ENCODE data around the gene ASIC5.
"Not testable (repeated sequence)": the region's sequence is repeated elsewhere in the genome, so short reads cannot be mapped to it uniquely, and the experiment has no call there.

ASIC5 gene

GRCh38 chr4:155866177-155866576, at the start of gene ASIC5:
Gene ASIC5, minus strand, starts transcription at chr4:155866277. Its CDS starts 51 bp downstream, at chr4:155866226.
- DNase-seq (ENCODE audit: low read depth in 2 of 2) = no peak

GRCh38 chr4:155914782-155915181, 48.7 kb upstream of the ASIC5 start:
- DNase-seq (ENCODE audit: low read depth in 2 of 2) = no peak

- no peak for DNase-seq (ENCODE audit: low read depth in 2 of 2)
Observed at GRCh38 chr4:155911905-155912304, 45.8 kb upstream of the ASIC5 start.

DNA sequence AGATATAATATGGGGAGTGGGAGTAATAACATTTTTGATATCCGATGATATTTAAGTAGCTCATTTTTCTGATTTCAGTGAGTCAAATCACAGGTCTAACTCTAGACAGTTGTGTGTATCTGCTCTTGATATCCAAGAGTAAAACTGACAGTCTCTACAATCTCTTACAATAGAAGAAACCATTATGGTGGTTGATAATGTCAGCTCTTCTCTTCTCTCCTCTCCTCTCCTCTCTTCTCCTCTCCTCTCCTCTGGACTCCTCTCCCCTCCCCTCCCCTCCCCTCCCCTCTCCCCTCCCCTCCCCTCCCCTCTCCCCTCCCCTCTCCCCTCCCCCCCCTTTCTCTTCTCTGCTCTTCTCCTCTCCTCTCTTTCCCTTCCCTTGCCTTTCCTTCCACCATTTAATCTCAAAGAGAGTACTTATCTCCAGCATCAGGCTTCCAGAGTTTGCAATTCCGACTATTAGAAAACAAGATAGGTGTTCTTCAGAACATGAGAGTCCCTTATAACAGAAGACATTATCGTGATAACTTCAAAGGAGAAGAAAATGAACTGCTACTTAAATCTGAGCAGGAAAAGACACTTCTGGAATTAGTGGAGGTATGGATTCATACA, 43.6 kb upstream of the ASIC5 start:
- DNase-seq (ENCODE audit: low read depth in 2 of 2) = no peak

GRCh38 chr4:155908187-155909139, 42.4 kb upstream of the ASIC5 start:
- no peak for DNase-seq (ENCODE audit: low read depth in 2 of 2)

- DNase-seq (ENCODE audit: low read depth in 2 of 2) = no peak
Observed at GRCh38 chr4:155907556-155907955, 41.5 kb upstream of the ASIC5 start.

- no peak for DNase-seq (ENCODE audit: low read depth in 2 of 2)
Observed at GRCh38 chr4:155906554-155907247, 40.6 kb upstream of the ASIC5 start.

DNA sequence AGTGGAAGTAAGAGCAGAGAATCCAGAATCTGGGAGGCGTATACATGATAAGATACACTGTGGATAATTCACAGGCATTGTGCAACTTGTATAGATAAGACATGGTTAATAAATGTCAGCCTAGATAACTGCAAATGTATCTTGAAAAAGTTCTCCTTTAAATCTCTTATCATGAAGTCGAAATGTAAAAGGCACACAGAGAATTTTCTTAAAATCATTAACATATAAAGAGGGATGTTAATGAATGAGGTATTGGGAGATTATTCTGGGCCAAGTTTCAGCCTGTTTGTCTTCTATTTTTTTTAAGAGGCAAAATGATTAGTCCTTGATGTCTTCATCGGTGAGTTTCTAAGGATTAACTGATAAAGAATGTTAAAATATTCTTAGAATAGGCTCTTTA, 38.3 kb upstream of the ASIC5 start:
- DNase-seq (ENCODE audit: low read depth in 2 of 2) = no peak

DNA sequence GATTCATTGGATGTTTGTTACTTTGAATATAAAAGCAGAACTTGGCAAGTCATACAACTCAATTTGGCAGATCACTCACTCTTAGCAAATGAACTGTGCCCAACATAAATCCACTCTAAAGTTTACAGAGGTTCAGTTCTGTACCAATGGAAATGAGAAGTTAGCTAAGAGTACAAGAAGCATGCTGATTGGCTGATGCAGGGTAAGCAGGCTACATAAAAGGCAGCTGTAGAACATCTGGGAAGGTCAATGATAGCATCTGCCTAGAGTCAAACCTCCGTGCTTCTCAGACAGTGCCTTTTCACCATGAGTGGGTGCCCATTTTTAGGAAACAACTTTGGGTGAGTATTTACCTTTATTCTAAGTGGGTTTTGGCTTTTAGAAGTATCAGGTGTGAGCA, 37.4 kb upstream of the ASIC5 start, which contains the start of gene TDO2:
TDO2 (plus strand) TSS at position 244 of the 400 bp plus-strand sequence; CDS start at position 307, 63 bp downstream.
- DNase-seq (ENCODE audit: low read depth in 2 of 2) = no peak

GRCh38 chr4:155901013-155901412, 34.9 kb upstream of the ASIC5 start:
- no peak for DNase-seq (ENCODE audit: low read depth in 2 of 2)

DNA sequence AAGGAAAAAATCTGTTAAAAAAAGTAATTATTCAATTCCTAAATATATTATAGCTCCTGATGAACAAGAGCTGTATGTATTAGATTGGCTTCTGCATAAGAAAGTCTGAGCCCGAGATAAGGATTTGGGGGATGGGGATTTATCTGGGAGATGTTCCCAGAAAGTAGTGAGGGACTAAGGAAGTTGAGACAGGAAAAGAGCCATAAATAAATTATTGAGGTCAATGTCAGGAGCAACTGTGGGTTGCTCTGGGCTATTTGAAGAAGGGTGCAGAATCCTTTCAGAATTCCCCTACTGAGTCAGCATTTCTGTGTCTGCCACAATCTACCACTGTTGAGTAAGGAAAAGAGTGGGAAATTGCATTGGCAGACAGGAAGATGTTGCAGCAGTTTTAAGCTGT, 34.3 kb upstream of the ASIC5 start:
- DNase-seq (ENCODE audit: low read depth in 2 of 2) = no peak

DNA sequence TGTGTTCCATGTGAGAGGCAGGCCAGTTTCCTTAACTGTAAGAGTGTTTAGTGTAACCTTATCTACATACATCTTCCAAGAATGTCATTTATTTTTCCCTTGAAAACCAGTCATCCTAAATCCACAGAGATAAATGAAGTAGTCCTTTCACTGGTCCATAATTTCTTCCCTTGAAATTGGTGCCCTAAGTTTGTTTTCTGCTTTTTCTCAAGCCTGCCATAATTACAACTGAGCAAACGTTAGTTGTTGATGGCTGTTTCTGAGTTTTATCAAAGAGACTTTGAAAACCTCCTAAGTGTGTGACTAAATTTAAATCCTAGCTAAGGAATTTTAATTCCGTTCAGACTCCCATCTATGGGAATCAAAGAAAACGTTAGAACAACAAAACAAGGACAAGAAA, 33.8 kb upstream of the ASIC5 start:
- no peak for DNase-seq (ENCODE audit: low read depth in 2 of 2)

DNA sequence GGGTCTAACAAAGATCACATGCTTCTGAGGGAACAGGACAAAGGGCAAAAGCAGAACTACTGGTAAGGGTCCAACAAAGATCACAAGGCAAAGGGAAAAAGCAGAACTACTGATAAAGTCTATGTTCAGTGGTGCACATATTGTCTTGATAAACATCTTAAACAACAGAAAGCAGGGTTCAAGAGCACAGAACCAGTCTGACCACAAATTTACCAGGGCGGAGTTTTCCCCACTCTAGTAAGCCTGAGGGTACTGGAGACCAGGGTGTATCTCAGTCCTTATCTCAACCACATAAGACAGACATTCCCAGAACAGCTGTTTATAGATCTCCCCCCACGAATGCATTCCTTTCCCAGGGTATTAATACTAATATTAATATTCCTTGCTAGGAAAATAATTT, 32.3 kb upstream of the ASIC5 start:
- not testable (repeated sequence) for DNase-seq (ENCODE audit: low read depth in 2 of 2)

DNA sequence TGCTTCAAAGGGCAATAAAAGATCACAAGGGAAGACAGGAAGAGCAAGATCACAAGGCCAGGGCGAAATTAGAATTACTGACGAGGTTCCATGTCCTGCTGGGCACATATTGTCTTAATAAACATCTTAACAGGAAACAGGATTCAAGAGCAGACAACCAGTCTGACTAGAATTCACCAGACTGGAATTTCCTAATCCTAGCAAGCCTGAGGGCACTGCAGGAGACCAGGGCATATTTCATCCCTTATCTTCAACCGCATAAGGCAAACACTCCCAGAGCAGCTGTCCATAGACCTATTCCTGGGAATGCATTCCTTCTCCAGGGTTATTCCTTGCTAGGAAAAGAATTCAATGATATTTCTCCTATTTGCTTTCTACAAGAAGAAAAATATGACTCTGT, 25.0 kb upstream of the ASIC5 start:
- DNase-seq (ENCODE audit: low read depth in 2 of 2) = no peak

- no peak for DNase-seq (ENCODE audit: low read depth in 2 of 2)
Observed at GRCh38 chr4:155889946-155890345, 23.9 kb upstream of the ASIC5 start.

GRCh38 chr4:155889031-155889793, 23.1 kb upstream of the ASIC5 start:
- no peak for DNase-seq (ENCODE audit: low read depth in 2 of 2)

- no peak for DNase-seq (ENCODE audit: low read depth in 2 of 2)
Observed at GRCh38 chr4:155887847-155888570, 21.9 kb upstream of the ASIC5 start.

GRCh38 chr4:155887045-155887444, 21.0 kb upstream of the ASIC5 start:
- no peak for DNase-seq (ENCODE audit: low read depth in 2 of 2)

DNA sequence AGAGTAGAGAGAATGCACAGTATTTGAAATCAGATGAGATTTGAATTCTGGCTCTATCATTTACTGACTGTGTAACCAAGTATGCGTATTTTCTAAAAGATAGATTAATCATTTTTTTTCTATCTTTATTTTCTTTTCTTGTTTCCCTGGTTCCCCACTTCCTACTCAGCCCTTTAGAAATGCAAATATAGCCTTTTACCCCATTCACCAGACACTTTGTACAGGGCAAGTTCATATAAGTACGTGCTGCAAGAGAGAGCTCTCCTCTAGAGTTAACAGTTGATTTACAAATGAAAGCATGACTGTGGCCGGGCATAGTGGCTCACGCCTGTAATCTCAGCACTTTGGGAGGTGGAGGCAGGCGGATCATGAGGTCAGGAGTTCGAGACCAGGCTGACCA, 19.6 kb upstream of the ASIC5 start:
- DNase-seq (ENCODE audit: low read depth in 2 of 2) = no peak

DNA sequence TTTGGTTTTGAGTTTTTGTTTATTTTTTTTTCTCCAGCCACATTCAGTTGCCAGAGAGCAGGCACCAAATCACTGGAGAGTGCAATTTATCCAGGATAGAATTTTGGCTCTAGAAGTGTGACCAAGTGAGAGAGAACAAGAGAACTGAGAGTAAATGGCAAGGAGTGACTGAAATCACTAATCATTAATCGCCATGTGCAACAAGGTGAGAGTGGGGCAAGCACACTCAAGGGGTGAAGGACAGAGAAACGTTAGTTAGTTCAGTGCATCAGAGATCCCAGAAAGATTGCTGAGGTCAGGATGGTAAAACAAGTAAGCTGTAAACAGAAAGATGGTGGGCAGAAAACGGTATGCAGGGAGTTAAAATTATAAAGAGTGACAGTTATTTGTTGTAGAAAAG, 17.8 kb upstream of the ASIC5 start:
- DNase-seq (ENCODE audit: low read depth in 2 of 2) = no peak

- no peak for DNase-seq (ENCODE audit: low read depth in 2 of 2)
Observed at GRCh38 chr4:155881555-155881954, 15.5 kb upstream of the ASIC5 start.

All from stimulated activated CD8-positive, alpha-beta memory T cell treated with anti-CD3 and anti-CD28 coated beads, Interleukin-2, amount 100 ng/mL, for 48 hours (primary cell).